HG02852 (cell line): ENCODE results near the gene TGFB1.
"Not testable (repeated sequence)": the region's sequence is repeated elsewhere in the genome, so short reads cannot be mapped to it uniquely, and the experiment has no call there.

Experiments
- ATAC-seq: cut with Tn5 transposase; IDR thresholded peaks from one replicate; pipeline ENCODE4 v1.9.1; 2021; ENCODE audit warnings: mild to moderate bottlenecking, moderate library complexity; ENCODE audit not compliant: unreplicated experiment

The TGFB1 gene

GRCh38 chr19:41371119-41371518 is 17.4 kb upstream of the TGFB1 start:
- ATAC-seq: not testable (repeated sequence)

GRCh38 chr19:41369769-41370168 is 16.0 kb upstream of the TGFB1 start:
- no peak for ATAC-seq

GRCh38 chr19:41367848-41368301 is 14.2 kb upstream of the TGFB1 start:
- ATAC-seq: no peak

GRCh38 chr19:41366089-41366488 is 12.4 kb upstream of the TGFB1 start:
- ATAC-seq: no peak

GRCh38 chr19:41364524-41365391 is 11.0 kb upstream of the TGFB1 start:
- ATAC-seq: no peak

GRCh38 chr19:41363753-41364523 is 10.2 kb upstream of the TGFB1 start, which contains the start of gene B9D2:
B9D2 (minus strand) TSS chr19:41364149; CDS start chr19:41363519, 630 bp downstream.
- peak; percentile 87 for ATAC-seq

- ATAC-seq: no peak
These were observed 9.6 kb upstream of the TGFB1 start for GRCh38 chr19:41363371-41363752.

GRCh38 chr19:41362143-41362847 is 8.6 kb upstream of the TGFB1 start:
- no peak for ATAC-seq

- no peak for ATAC-seq
These were observed 6.0 kb upstream of the TGFB1 start for GRCh38 chr19:41359741-41360140.

- no peak for ATAC-seq
These were observed 4.0 kb upstream of the TGFB1 start for GRCh38 chr19:41357746-41358145.

- no peak for ATAC-seq
These were observed 3.4 kb upstream of the TGFB1 start for GRCh38 chr19:41356984-41357739.

GRCh38 chr19:41355802-41356201 is 2.1 kb upstream of the TGFB1 start:
- ATAC-seq: no peak

GRCh38 chr19:41355035-41355434 is 1.3 kb upstream of the TGFB1 start:
- ATAC-seq: no peak

- no peak for ATAC-seq
These were observed 726 bp upstream of the TGFB1 start for GRCh38 chr19:41354343-41354953.

- no peak for ATAC-seq
These were observed 885 bp downstream of the TGFB1 start for GRCh38 chr19:41352609-41353465.

- ATAC-seq: no peak
These were observed 1.5 kb downstream of the TGFB1 start for GRCh38 chr19:41352279-41352608.

- ATAC-seq: no peak
These were observed 2.1 kb downstream of the TGFB1 start for GRCh38 chr19:41351339-41352245.

GRCh38 chr19:41350735-41351338 is 2.9 kb downstream of the TGFB1 start:
- ATAC-seq: no peak
